AG04449 (cell line): ENCODE data around the gene CACNA2D1.

ENCODE experiments used
- CTCF ChIA-PET: fragments of 350-600 bp; formaldehyde crosslinking; extraction: SDS; loops from one replicate; lab custom pipeline; 2021; ENCODE audit warnings: antibody characterized with exemption; lab: Yijun Ruan, JAX
- POLR2A ChIA-PET: fragments of 400-600, 350-600 bp; formaldehyde crosslinking; extraction: SDS; loops from one replicate; lab custom pipeline; 2020; ENCODE audit warnings: antibody characterized with exemption, inconsistent platforms; lab: Yijun Ruan, JAX
- DNase-seq: peaks from one replicate; pipeline ENCODE4 v3.0.0-alpha.2; 2010; ENCODE audit warnings: low read depth, low spot score
- H3K4me3 ChIP-seq: 2 replicates; pipeline ENCODE4 v1.5.1; 2011; ENCODE audit warnings: low read depth, mild to moderate bottlenecking, control low read depth, low read length
- TF ChIP-seq, protein P1 (sequence below): IDR thresholded peaks from one replicate; pipeline ENCODE4 v1.5.1; 2011; ENCODE audit warnings: mild to moderate bottlenecking, moderate library complexity, low read length, control low read depth, inconsistent platforms; ENCODE audit not compliant: insufficient read depth; ENCODE audit errors: missing control alignments

CACNA2D1 gene

DNA sequence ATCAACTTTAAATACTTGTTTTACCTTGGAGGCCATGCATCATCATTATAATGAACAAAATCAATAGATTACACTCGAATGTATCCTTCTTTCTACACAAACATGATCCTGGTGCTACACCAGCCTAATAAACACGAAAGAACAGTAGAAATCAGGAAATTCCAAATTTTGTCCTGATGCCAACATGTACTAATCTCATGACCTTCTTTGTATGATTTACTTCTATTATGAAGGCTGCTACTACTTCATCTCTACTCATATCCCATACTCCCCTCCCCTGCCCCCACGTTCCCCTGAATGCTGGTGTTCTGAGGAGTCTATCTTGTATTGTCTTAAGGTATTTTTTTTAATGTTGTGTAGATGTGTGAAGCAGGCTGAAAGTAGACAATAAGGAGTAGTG is 315.0 kb downstream of the CACNA2D1 start:
- no peak for DNase-seq
- H3K4me3 ChIP-seq: no peak overlapping the region
- CTCF ChIA-PET: no interaction called here
- POLR2A ChIA-PET: no interaction called here
- TF ChIP-seq, protein P1, sequence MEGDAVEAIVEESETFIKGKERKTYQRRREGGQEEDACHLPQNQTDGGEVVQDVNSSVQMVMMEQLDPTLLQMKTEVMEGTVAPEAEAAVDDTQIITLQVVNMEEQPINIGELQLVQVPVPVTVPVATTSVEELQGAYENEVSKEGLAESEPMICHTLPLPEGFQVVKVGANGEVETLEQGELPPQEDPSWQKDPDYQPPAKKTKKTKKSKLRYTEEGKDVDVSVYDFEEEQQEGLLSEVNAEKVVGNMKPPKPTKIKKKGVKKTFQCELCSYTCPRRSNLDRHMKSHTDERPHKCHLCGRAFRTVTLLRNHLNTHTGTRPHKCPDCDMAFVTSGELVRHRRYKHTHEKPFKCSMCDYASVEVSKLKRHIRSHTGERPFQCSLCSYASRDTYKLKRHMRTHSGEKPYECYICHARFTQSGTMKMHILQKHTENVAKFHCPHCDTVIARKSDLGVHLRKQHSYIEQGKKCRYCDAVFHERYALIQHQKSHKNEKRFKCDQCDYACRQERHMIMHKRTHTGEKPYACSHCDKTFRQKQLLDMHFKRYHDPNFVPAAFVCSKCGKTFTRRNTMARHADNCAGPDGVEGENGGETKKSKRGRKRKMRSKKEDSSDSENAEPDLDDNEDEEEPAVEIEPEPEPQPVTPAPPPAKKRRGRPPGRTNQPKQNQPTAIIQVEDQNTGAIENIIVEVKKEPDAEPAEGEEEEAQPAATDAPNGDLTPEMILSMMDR: no peak

- CTCF ChIA-PET: no interaction called here
- TF ChIP-seq, protein P1: no peak
- POLR2A ChIA-PET: no interaction called here
- no peak overlapping the region for H3K4me3 ChIP-seq
- DNase-seq: no peak
Observed at GRCh38 chr7:82126576-82126975, 317.0 kb downstream of the CACNA2D1 start.

- no peak overlapping the region for H3K4me3 ChIP-seq
- ChIA-PET POLR2A (no interaction called here), CTCF (no interaction called here)
- no peak for DNase-seq
- TF ChIP-seq, protein P1: no peak
Observed at GRCh38 chr7:82124445-82124844, 319.1 kb downstream of the CACNA2D1 start.

- POLR2A ChIA-PET: no interaction called here
- TF ChIP-seq, protein P1: no peak
- H3K4me3 ChIP-seq: no peak overlapping the region
- CTCF ChIA-PET: no interaction called here
- DNase-seq: no peak
Observed at GRCh38 chr7:82122275-82122674, 321.3 kb downstream of the CACNA2D1 start.

GRCh38 chr7:82114237-82114636 is 329.3 kb downstream of the CACNA2D1 start:
- DNase-seq: no peak
- CTCF ChIA-PET: no interaction called here
- TF ChIP-seq, protein P1: no peak
- POLR2A ChIA-PET: no interaction called here
- H3K4me3 ChIP-seq: no peak overlapping the region

DNA sequence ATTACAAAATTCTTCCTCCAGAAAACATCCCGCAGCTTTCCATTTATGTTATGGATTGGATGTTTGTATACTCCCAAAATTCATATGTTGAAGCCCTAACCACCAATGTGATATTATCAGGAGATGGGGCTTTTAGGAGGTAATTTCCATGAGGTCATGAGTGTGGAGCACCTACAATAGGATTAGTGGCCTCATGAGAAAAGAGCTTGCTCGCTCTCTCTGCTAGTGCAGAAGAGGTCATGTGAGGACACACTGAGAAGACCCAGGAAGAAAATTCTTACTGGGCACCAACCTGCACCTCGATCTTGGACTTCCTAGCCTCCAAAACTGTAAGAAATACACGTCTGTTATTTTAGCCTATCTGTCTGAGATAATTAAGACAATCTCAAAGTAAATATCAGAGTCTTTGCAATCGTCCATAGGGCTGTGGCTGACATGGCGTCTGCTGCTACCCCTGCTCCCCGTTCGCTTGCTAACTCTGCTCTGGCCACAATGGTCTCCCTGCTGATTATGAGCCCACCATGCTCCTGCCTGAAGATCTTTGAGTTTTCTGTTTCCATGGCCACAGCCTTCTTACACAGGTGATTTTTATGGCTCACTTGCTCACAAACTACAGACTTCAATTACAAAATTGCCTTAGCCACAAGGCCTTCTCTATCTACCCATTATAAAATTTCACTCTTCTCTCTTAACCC is 333.3 kb downstream of the CACNA2D1 start:
- CTCF ChIA-PET: interaction anchor here (1.2 kb wide), 1 partner anchor 53 kb away, joined by 3 read pairs; no protein-coding TSS in a partner anchor

More for the DNA sequence above, 333.3 kb downstream of the CACNA2D1 start:
- DNase-seq: no peak
- POLR2A ChIA-PET: no interaction called here
- TF ChIP-seq, protein P1: no peak
- H3K4me3 ChIP-seq: no peak overlapping the region
